Breast epithelium (tissue), 3 donors: Measurements from ENCODE around the gene RBM3.

Source experiments
- POLR2A ChIP-seq: fragments of 450-650 bp; IDR thresholded peaks from one replicate; pipeline ENCODE4 v1.6.1; 2016; ENCODE audit warnings: antibody characterized with exemption, mild to moderate bottlenecking, moderate library complexity
- TF ChIP-seq, protein P1 (sequence below), 3 donors: fragments of 450-650 bp; IDR thresholded peaks; one replicate each; pipeline ENCODE4 v1.5.1; 2016 to 2017; ENCODE audit warnings: antibody characterized with exemption in 3 of 3, mild to moderate bottlenecking in 3 of 3, moderate library complexity in 3 of 3

DNA sequence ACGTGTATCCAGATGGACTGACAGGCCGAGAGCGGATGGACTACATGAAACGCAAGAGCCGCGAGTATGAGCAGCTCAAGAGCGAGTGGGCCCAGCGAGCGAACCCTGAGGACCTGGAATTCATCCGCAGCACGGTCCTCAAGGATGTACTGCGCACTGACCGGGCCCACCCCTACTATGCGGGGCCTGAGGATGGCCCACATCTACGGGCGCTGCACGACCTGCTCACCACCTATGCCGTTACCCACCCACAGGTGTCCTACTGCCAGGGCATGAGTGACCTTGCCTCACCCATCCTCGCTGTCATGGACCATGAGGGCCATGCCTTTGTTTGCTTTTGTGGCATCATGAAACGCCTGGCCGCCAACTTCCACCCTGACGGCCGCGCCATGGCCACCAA is 14.6 kb upstream of the RBM3 start:
- TF ChIP-seq, protein P1, sequence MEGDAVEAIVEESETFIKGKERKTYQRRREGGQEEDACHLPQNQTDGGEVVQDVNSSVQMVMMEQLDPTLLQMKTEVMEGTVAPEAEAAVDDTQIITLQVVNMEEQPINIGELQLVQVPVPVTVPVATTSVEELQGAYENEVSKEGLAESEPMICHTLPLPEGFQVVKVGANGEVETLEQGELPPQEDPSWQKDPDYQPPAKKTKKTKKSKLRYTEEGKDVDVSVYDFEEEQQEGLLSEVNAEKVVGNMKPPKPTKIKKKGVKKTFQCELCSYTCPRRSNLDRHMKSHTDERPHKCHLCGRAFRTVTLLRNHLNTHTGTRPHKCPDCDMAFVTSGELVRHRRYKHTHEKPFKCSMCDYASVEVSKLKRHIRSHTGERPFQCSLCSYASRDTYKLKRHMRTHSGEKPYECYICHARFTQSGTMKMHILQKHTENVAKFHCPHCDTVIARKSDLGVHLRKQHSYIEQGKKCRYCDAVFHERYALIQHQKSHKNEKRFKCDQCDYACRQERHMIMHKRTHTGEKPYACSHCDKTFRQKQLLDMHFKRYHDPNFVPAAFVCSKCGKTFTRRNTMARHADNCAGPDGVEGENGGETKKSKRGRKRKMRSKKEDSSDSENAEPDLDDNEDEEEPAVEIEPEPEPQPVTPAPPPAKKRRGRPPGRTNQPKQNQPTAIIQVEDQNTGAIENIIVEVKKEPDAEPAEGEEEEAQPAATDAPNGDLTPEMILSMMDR (IDR thresholded peaks at IDR 0.05), result no peak
- no peak for TF ChIP-seq POLR2A
